Fibroblast of skin of scalp (primary cell): ENCODE results near the gene GPR156.
"Not testable (repeated sequence)": the region's sequence is repeated elsewhere in the genome, so short reads cannot be mapped to it uniquely, and the experiment has no call there.

ENCODE experiments used
- DNase-seq: peaks from one replicate; pipeline ENCODE4 v3.0.0-alpha.2; 2013

GPR156 gene

GRCh38 chr3:120157681-120158080, 127.3 kb downstream of the GPR156 start:
- DNase-seq, result no peak

- DNase-seq, result no peak
Measured at GRCh38 chr3:120157113-120157512, 127.9 kb downstream of the GPR156 start.

- peak; percentile 92 for DNase-seq
Measured at GRCh38 chr3:120156699-120157098, 128.3 kb downstream of the GPR156 start.

GRCh38 chr3:120155694-120156093, 129.3 kb downstream of the GPR156 start:
- not testable (repeated sequence) for DNase-seq

GRCh38 chr3:120155108-120155507, 129.9 kb downstream of the GPR156 start:
- DNase-seq, result no peak

GRCh38 chr3:120153294-120153693, 131.7 kb downstream of the GPR156 start:
- DNase-seq, result peak; percentile 64

- no peak for DNase-seq
Measured at GRCh38 chr3:120151791-120152190, 133.2 kb downstream of the GPR156 start.

GRCh38 chr3:120148187-120148949, 136.7 kb downstream of the GPR156 start:
- no peak for DNase-seq

- no peak for DNase-seq
Measured at GRCh38 chr3:120147072-120147871, 137.8 kb downstream of the GPR156 start.

- DNase-seq, result peak; percentile 56
Measured at GRCh38 chr3:120145542-120146285, 139.3 kb downstream of the GPR156 start.

- peak; percentile 72 for DNase-seq
Measured at GRCh38 chr3:120144267-120144666, 140.8 kb downstream of the GPR156 start.

GRCh38 chr3:120143676-120144075, 141.3 kb downstream of the GPR156 start:
- DNase-seq, result no peak

- no peak for DNase-seq
Measured at GRCh38 chr3:120142236-120142635, 142.8 kb downstream of the GPR156 start.

GRCh38 chr3:120140098-120140742, 144.8 kb downstream of the GPR156 start:
- no peak for DNase-seq

- no peak for DNase-seq
Measured at GRCh38 chr3:120139140-120139539, 145.9 kb downstream of the GPR156 start.

- DNase-seq, result no peak
Measured at GRCh38 chr3:120137548-120137947, 147.5 kb downstream of the GPR156 start.

- DNase-seq, result no peak
Measured at GRCh38 chr3:120130656-120131055, 154.4 kb downstream of the GPR156 start.

- DNase-seq, result no peak
Measured at GRCh38 chr3:120129718-120130513, 155.1 kb downstream of the GPR156 start.

GRCh38 chr3:120129051-120129450, 156.0 kb downstream of the GPR156 start:
- DNase-seq, result no peak

GRCh38 chr3:120125992-120126391, 159.0 kb downstream of the GPR156 start:
- no peak for DNase-seq

- DNase-seq, result no peak
Measured at GRCh38 chr3:120119846-120120510, 165.0 kb downstream of the GPR156 start.
